ENCODE measurements around the gene ANKFN1.

ANKFN1 gene

DNA sequence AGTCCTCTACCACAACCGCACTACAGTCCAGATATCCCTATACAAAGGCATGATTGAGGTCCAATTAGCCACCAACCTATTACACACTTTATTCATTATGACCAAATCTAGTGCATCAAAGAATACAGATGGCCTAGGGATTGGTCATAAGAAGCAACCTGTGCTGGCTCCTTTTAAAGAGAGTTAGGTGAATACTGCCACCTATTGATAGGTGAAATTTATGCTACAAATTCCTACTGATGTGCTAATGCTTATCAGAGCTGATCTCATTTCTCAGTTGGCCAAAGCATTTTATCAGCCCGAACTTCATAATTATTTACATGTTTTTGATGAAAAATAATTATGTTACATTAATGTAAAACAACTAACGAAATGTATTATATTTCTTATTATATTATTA, 166.3 kb downstream of the ANKFN1 start:
- no peak overlapping the region for H3K4me2 ChIP-seq (ENCODE audit: low read length)
- no peaks in the 10 kb centered on the region for H3K9me2 ChIP-seq (replicated peaks; ENCODE audit: control insufficient read depth, low read length)
- H3K36me3 ChIP-seq (ENCODE audit: control insufficient read depth, low read length) = no peaks in the 10 kb centered on the region
- no peaks in the 10 kb centered on the region for H3F3A ChIP-seq (ENCODE audit: control insufficient read depth, insufficient read depth)
- TF ChIP-seq, protein P1, sequence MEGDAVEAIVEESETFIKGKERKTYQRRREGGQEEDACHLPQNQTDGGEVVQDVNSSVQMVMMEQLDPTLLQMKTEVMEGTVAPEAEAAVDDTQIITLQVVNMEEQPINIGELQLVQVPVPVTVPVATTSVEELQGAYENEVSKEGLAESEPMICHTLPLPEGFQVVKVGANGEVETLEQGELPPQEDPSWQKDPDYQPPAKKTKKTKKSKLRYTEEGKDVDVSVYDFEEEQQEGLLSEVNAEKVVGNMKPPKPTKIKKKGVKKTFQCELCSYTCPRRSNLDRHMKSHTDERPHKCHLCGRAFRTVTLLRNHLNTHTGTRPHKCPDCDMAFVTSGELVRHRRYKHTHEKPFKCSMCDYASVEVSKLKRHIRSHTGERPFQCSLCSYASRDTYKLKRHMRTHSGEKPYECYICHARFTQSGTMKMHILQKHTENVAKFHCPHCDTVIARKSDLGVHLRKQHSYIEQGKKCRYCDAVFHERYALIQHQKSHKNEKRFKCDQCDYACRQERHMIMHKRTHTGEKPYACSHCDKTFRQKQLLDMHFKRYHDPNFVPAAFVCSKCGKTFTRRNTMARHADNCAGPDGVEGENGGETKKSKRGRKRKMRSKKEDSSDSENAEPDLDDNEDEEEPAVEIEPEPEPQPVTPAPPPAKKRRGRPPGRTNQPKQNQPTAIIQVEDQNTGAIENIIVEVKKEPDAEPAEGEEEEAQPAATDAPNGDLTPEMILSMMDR (IDR thresholded peaks at IDR 0.05; ENCODE audit: low read depth, low read length, poor library complexity, severe bottlenecking) = peak; percentile 57
- TF ChIP-seq EZH2phosphoT487 (IDR thresholded peaks at IDR 0.05; ENCODE audit: borderline replicate concordance, low read length) = no peak
- no peak overlapping the region for H3K27ac ChIP-seq (ENCODE audit: low read depth, low read length)
- no peaks in the 10 kb centered on the region for H4K20me1 ChIP-seq (ENCODE audit: control insufficient read depth, insufficient read depth, low read depth, low read length)
- no peaks in the 10 kb centered on the region for H3K79me2 ChIP-seq (ENCODE audit: control insufficient read depth, low read length)
- no peaks in the 10 kb centered on the region for H3K9me3 ChIP-seq (ENCODE audit: control insufficient read depth, insufficient read depth, low read length)
- peaks cover 5% of the 10 kb centered on the region; the same call in 1 of the 2 replicates for H3K27me3 ChIP-seq (ENCODE audit: control insufficient read depth, low read length)
- no peaks in the 10 kb centered on the region for H3K4me1 ChIP-seq (ENCODE audit: control insufficient read depth, low read length)
- no peak overlapping the region for H3K4me3 ChIP-seq (ENCODE audit: low read length)

DNA sequence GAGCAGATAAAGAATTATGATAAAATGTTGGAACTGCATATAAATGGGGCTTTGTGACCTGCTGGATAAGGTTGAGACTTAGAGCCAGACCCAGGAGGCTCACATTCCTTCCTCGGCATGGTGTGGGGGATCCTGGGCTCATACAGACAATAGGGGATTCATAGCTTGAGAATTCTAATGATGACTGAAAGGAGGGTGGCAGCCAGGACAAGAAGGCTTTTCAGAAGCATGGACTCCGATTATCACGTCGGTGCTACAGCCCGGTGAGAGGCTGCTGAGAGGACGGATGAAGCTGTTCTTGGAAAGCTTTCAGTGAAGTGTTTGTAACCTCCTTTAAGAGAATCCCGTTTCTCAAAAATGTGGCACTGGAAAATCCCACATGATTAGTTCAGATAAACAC, 167.2 kb downstream of the ANKFN1 start:
- no peaks in the 10 kb centered on the region for H3K4me1 ChIP-seq (ENCODE audit: control insufficient read depth, low read length)
- no peaks in the 10 kb centered on the region for H3K9me3 ChIP-seq (ENCODE audit: control insufficient read depth, insufficient read depth, low read length)
- H3K27me3 ChIP-seq (ENCODE audit: control insufficient read depth, low read length) = peaks cover 5% of the 10 kb centered on the region; the same call in 1 of the 2 replicates
- H3K79me2 ChIP-seq (ENCODE audit: control insufficient read depth, low read length) = no peaks in the 10 kb centered on the region
- no peak overlapping the region for H3K4me3 ChIP-seq (ENCODE audit: low read length)
- H3K9me2 ChIP-seq (replicated peaks; ENCODE audit: control insufficient read depth, low read length) = no peaks in the 10 kb centered on the region
- no peaks in the 10 kb centered on the region for H4K20me1 ChIP-seq (ENCODE audit: control insufficient read depth, insufficient read depth, low read depth, low read length)
- H3K36me3 ChIP-seq (ENCODE audit: control insufficient read depth, low read length) = no peaks in the 10 kb centered on the region
- TF ChIP-seq, protein P1 (IDR thresholded peaks at IDR 0.05; ENCODE audit: low read depth, low read length, poor library complexity, severe bottlenecking) = no peak
- TF ChIP-seq EZH2phosphoT487 (IDR thresholded peaks at IDR 0.05; ENCODE audit: borderline replicate concordance, low read length) = no peak
- no peaks in the 10 kb centered on the region for H3F3A ChIP-seq (ENCODE audit: control insufficient read depth, insufficient read depth)
- H3K27ac ChIP-seq (ENCODE audit: low read depth, low read length) = no peak overlapping the region
- no peak overlapping the region for H3K4me2 ChIP-seq (ENCODE audit: low read length)

DNA sequence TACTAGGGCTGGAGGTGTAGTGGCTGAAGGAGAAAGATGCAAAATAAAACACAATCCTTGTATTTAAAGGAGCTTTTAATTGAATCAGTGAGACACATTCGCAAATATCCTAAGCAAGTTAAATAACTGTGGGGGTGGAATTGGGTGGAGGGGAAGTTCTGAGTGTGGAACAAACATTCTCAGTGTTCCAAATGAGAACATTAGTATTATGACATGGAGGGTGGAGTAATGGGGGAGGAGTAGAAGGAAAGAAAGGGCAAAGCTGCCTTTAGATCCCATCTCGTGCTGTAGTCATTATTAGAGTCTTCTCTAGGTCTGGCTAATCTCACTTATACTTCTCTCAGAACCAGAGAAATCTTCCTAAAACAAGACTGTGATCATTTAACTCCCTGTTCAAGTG, 169.7 kb downstream of the ANKFN1 start:
- H3K4me3 ChIP-seq (ENCODE audit: low read length) = no peak overlapping the region
- H3K27ac ChIP-seq (ENCODE audit: low read depth, low read length) = no peak overlapping the region
- no peaks in the 10 kb centered on the region for H3K79me2 ChIP-seq (ENCODE audit: control insufficient read depth, low read length)
- no peaks in the 10 kb centered on the region for H3K9me3 ChIP-seq (ENCODE audit: control insufficient read depth, insufficient read depth, low read length)
- no peaks in the 10 kb centered on the region for H3F3A ChIP-seq (ENCODE audit: control insufficient read depth, insufficient read depth)
- 0 out of 2 replicates have a peak, but pooled peaks cover 3% of the 10 kb centered on the region for H3K27me3 ChIP-seq (ENCODE audit: control insufficient read depth, low read length)
- H3K9me2 ChIP-seq (replicated peaks; ENCODE audit: control insufficient read depth, low read length) = no peaks in the 10 kb centered on the region
- H3K4me1 ChIP-seq (ENCODE audit: control insufficient read depth, low read length) = no peaks in the 10 kb centered on the region
- H4K20me1 ChIP-seq (ENCODE audit: control insufficient read depth, insufficient read depth, low read depth, low read length) = no peaks in the 10 kb centered on the region
- TF ChIP-seq, protein P1 (IDR thresholded peaks at IDR 0.05; ENCODE audit: low read depth, low read length, poor library complexity, severe bottlenecking) = no peak
- no peaks in the 10 kb centered on the region for H3K36me3 ChIP-seq (ENCODE audit: control insufficient read depth, low read length)
- H3K4me2 ChIP-seq (ENCODE audit: low read length) = no peak overlapping the region

DNA sequence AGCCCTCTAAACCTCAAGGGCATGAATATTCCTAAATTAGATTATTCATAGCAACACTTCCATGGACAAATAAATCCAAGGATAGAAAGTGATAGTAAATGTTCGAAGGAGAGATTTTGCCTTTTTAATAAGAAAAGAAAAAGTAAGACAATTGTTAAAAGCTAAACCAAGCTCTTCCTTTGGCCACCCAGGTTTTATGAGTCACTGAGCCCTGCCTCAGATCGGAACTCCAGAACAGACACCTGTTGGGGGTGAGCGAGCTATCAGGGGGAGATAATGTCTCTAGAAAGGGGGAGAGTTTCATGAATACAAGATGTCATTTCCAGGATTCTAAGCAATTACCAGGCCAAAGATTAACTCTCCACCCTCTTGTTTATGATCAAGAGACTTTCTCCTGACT, 171.4 kb downstream of the ANKFN1 start:
- Histone ChIP-seq H3K36me3 (ENCODE audit: control insufficient read depth, low read length) (no peaks in the 10 kb centered on the region), H4K20me1 (ENCODE audit: control insufficient read depth, insufficient read depth, low read depth, low read length) (no peaks in the 10 kb centered on the region), H3K9me2 (replicated peaks; ENCODE audit: control insufficient read depth, low read length) (no peaks in the 10 kb centered on the region), H3F3A (ENCODE audit: control insufficient read depth, insufficient read depth) (no peaks in the 10 kb centered on the region), H3K27ac (ENCODE audit: low read depth, low read length) (no peak overlapping the region), H3K27me3 (ENCODE audit: control insufficient read depth, low read length) (0 out of 2 replicates have a peak, but pooled peaks cover 3% of the 10 kb centered on the region), H3K4me3 (ENCODE audit: low read length) (no peak overlapping the region), H3K9me3 (ENCODE audit: control insufficient read depth, insufficient read depth, low read length) (no peaks in the 10 kb centered on the region), H3K4me1 (ENCODE audit: control insufficient read depth, low read length) (no peaks in the 10 kb centered on the region), H3K4me2 (ENCODE audit: low read length) (no peak overlapping the region), H3K79me2 (ENCODE audit: control insufficient read depth, low read length) (no peaks in the 10 kb centered on the region)
- no peak for TF ChIP-seq EZH2phosphoT487 (IDR thresholded peaks at IDR 0.05; ENCODE audit: borderline replicate concordance, low read length)
- TF ChIP-seq, protein P1 (IDR thresholded peaks at IDR 0.05; ENCODE audit: low read depth, low read length, poor library complexity, severe bottlenecking) = no peak

All from DOHH2 (cell line).